GM12864 (cell line): ENCODE data around the gene LTBP1.

Experiments used
- DNase-seq: peaks from one replicate; pipeline ENCODE4 v3.0.0-alpha.2; 2011; ENCODE audit warnings: low read depth
- H3K4me3 ChIP-seq: 2 replicates; pipeline ENCODE4 v1.5.1; 2011; ENCODE audit warnings: mild to moderate bottlenecking, low read depth, low read length, control low read depth
- CTCF ChIP-seq: IDR thresholded peaks from 2 replicates; pipeline ENCODE4 v1.5.1; 2011; ENCODE audit warnings: low read depth, mild to moderate bottlenecking, moderate library complexity, low read length, control low read depth, inconsistent platforms; ENCODE audit errors: missing control alignments

Gene LTBP1

GRCh38 chr2:33131111-33131510 lies 184.4 kb downstream of the LTBP1 start:
- H3K4me3 ChIP-seq: no peak overlapping the region
- no peak for DNase-seq
- TF ChIP-seq CTCF: no peak

- TF ChIP-seq CTCF: no peak
- no peak overlapping the region for H3K4me3 ChIP-seq
- no peak for DNase-seq
These were observed 185.0 kb downstream of the LTBP1 start for GRCh38 chr2:33131749-33132148.

GRCh38 chr2:33133454-33133952 lies 186.8 kb downstream of the LTBP1 start:
- no peak overlapping the region for H3K4me3 ChIP-seq
- no peak for TF ChIP-seq CTCF
- DNase-seq: no peak

- no peak for TF ChIP-seq CTCF
- DNase-seq: no peak
- H3K4me3 ChIP-seq: no peak overlapping the region
These were observed 187.5 kb downstream of the LTBP1 start for GRCh38 chr2:33134086-33134771.

- no peak for TF ChIP-seq CTCF
- DNase-seq: no peak
- H3K4me3 ChIP-seq: no peak overlapping the region
These were observed 188.2 kb downstream of the LTBP1 start for GRCh38 chr2:33134791-33135560.

GRCh38 chr2:33135645-33136044 lies 188.9 kb downstream of the LTBP1 start:
- TF ChIP-seq CTCF: no peak
- no peak overlapping the region for H3K4me3 ChIP-seq

More at GRCh38 chr2:33135645-33136044, 188.9 kb downstream of the LTBP1 start:
- no peak for DNase-seq
